GM21423 (cell line): ENCODE data around the gene TUBB4B.

ENCODE experiments used
- ATAC-seq: cut with Tn5 transposase; IDR thresholded peaks from one replicate; pipeline ENCODE4 v1.9.1; 2021; ENCODE audit warnings: mild to moderate bottlenecking, moderate library complexity; ENCODE audit not compliant: unreplicated experiment

TUBB4B gene

DNA sequence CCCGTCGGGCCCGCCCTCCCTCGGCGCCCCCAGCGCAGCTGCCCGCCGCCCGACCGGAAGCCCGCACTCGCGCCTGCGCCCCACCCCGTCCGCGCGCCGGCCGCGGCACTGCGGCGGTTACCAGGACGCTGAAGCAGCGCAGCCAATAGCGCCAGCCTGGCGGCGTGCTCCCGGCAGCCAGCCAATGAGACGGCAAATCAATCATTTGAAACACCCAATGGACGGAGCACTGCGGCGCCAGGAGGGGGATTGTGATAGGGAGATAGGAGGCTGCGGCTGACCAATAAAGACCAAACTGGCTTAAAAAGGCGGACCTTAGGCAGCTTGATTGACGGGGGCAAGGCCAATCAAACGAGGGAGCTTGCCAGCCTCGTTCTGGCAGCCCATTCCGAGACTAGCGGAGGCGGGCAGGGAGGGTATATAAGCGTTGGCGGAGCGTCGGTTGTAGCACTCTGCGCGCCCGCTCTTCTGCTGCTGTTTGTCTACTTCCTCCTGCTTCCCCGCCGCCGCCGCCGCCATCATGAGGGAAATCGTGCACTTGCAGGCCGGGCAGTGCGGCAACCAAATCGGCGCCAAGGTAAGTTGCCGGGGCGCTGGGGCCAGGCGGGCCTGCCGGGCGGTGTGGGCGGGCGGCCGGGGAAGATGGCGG is at the start of gene TUBB4B:
TUBB4B (plus strand) TSS at position 447 of the 649 bp plus-strand sequence; CDS start at position 521, 74 bp downstream.
- peak; percentile 73 for ATAC-seq

DNA sequence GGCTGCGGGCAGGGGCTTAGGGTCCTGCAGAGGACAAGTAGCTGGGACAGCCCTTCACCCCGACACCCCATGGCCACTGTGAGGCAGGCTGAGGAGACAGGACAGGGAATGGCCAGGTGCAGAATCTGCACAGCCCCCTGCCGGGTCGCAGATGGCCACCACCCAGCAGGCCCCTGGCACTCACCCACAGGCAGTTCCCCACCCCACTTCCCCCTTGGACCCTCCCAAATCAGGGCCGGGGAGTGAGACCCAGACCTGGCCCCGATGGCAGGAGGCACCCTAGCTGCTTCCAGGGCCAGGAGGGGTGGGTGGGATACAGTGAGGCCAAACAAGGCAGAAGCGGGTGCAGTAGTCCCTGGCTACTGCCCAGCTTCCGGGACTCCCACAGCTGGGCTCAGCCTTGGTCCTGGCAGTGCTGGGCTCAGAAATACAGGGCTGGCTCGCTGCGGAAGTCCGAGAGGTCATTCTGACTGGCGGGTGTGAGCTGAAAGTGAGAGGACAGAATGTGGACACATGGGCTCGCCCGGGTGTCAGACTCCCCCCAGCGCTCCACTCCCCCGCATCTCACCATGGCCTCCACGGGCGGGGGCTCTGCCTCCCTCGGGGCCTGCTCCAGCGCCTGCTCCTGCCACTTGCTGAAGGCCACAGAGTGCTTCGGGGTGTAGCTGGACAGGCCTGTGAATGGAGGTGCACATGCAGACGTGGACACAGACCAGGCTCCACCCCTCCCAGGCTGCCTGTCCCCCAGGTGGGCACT is 49.2 kb upstream of the TUBB4B start:
- ATAC-seq, result no peak

DNA sequence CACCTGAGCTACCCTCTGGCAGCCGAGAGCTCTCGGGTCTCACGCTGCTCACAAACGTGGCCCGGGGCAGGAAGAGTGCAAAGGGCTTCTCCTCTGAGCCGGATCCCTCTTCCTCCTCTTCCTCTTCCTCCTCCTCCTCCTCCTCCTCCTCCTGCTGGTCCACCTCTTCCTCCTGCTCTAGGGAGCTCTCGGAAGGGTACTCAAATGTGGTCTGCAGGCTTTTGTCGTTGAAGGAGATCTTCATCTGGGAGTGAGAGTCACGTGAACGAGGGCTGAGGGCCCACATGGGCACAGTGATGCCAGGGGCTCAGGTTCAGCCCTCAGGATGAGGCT is 48.7 kb upstream of the TUBB4B start:
- ATAC-seq, result no peak

DNA sequence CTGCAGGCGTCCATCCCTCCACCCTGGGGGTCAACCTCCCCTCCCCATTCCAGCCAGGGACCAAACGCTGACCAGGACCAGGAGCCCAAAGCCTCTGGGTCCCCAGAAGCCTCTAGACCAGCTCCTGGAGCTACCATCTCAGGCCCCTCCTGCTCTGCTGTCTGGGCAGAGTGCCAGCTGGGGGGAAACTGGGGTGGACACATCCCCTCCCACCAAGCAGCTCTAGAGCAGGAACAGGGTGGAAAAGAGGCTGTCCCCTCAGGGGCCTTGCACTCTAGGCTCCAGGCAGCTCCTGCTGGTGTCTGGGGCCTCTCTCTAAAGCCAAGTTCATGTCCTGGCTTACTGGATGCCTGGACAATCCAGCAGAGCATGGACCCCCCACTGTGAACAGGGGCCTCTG is 48.2 kb upstream of the TUBB4B start:
- no peak for ATAC-seq

DNA sequence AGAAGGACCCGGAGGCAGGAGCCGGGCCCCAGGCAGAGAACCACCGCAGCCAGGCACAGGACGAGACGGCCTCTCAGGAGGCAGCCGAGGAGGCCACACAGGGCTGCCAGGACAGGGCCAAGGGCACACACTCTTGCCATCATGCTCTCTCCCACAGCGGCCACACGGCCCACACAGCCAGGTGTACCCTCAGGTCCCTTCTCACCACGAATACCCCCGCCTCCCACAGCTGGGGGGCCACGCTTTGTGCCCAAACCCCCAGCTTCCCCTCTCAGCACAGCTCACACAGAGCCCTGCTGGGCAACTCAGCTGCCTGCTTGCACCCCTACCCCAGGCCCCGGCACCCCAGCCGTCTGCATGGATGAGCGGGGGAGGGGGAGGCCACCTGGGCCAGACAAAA is 47.3 kb upstream of the TUBB4B start:
- no peak for ATAC-seq

DNA sequence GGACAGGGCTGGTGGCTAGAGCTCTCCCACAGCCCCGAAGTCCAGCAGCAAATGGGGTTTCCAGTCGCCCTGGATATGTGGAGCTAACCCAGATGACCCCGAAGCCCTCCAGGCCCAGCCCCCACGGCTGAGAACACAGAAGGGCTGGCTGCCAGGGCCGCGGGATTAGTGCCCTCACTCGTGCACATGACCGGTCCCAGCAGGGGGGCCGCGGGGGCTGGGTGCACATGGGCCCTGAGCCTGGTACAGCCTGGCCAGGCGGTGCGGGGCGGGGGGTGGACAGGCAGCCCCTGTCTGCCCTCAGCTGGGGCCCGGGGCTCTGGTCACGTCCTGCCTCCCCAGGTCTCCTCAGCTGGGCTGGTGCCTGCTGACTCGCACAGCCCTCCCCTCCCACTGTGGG is 46.7 kb upstream of the TUBB4B start:
- ATAC-seq, result no peak

DNA sequence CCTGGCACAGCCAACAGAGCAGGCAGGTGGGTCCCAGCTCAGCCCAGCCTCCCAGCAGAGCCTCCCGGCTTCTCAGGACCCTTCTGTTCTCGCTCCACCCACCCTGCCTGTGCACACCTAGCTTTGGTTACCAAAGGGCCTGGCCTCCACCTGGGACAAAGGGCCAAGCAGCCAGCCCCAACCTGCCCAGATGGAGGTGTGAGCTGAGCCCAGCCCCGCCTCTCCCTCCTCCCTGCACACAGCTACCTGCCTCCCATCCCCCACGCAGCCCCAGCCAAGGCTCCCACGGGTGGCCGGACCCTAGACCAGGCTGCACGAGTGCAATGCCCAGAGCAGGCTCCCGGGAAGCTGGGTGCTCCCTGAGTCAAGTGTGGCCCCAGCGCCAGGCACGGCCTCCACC is 46.2 kb upstream of the TUBB4B start:
- no peak for ATAC-seq

DNA sequence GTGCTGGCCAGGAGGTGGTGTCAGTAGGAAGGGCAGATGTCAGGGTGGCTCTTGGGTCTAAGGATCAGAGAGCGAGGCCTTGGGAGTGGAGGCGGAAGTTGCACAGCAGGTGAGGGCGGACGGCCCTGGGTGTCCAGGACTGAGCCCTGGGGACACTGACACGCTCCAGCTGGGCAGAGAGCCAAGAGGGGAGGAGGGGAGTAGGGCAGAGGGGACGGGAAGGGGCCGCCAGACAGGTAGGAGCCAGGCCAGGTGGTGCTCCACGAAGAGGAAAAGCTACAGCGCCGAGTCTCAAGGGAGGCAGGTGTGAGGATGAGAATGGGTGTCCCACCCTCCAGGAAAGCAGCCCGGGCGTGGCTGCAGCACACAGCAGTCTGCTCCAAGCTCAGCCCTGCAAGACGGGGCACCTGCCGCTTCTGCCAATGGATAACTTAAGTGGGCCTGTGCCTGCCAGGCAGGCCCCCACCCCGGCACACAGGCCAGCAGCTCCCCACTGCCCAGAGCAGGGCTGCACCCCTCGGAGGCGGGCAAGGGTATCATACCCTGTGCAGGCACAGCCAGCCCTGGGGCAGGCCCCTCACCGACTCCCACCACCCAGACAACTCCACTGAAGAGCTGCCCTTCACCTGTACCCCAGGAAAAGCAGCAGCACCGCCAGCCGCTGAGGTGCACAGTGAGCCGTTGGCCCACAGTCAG is 45.4 kb upstream of the TUBB4B start:
- no peak for ATAC-seq

DNA sequence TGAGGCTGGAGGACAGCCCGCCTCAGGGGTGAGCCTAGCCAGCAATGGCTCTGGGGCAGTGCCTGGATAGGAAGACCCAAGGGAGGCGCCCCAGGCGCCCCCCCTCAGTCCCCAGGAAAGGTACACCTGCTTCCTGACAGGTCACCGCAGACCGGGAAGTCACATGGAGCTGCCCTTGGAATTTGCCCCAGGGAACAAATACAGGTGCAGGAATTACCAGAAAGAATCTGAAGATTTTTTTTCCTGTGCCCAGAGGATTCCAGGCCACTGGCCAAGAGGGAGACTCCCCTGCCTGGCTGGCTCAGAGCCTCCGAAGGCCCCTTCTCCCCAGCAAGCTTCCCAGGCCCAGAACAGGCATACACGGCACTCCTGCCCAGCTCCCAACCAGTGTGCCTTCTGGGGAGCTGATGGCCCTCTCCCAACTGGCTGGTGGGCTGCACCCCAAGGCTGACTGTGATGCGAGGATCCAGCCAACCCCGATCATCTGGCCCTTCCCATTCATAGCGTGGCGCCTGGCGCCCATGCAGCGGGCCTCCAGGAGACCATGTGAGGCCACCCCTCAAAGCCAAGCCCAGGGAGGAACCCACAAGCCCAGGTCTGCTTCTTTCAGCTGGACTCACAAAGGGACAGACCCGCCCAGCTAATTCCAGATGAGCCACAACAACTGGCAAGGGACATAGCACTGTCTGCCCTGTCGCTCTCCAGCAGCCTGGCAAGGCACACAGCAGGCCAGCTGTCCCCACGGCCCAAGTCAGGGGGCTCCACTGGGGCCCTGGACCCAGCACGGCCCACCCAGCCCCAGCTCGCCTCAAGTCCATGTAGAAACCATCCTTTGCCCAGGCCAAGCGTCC is 42.8 kb upstream of the TUBB4B start:
- no peak for ATAC-seq

DNA sequence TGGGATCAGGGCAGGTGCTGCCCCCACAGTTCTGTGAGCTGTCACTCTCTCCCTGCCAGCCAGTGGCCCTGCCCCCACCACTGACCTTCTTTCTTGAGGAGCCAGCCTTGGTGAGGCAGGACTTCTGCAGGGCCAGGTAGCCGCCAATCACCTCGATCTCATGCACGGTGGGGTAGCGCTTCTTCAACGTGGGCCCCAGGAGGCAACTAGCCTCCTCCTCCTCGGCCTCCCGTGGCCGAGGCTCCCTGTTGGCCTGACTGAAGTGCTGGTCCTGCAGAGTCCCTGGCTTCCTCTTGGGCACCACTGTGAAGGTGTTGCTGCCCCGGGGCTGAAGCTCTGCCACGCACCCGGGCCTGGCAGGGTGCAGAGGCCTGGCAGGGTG is 42.2 kb upstream of the TUBB4B start:
- ATAC-seq, result no peak

DNA sequence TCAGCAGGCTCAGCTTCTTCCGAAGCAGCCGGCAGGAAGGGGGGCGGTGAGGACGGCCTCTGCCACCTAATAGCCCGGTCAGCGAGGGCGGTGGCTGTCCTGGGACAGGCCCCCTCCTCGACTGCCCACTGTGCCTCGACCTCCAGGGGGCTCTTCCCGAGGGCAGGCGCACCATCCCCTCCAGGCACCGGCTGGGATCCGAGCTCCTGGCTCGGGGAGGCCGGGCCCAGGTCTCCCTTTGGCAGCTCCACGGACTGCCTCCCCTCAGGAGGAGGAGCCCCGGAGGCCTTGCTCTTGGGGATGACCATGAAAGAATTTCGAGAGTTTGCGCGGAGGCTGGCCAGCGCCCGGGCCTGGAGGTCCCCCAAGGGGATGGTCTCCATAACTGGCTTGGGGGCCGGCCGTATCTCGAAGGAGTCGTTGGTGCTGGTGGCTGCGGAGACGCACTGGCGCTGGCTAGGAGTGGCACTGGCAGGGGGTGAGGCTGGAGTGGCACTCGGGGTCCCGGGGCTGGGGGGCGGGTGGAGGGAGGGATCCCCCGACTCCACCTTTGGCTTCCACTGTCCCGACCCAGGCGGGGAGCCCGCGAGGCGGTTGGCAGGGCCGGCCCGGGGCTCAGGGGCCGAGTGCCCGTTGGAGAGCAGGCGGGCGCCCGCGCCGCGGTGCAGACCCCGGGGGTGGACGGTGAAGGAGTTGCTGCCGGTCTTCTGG is 41.5 kb upstream of the TUBB4B start:
- ATAC-seq, result no peak

DNA sequence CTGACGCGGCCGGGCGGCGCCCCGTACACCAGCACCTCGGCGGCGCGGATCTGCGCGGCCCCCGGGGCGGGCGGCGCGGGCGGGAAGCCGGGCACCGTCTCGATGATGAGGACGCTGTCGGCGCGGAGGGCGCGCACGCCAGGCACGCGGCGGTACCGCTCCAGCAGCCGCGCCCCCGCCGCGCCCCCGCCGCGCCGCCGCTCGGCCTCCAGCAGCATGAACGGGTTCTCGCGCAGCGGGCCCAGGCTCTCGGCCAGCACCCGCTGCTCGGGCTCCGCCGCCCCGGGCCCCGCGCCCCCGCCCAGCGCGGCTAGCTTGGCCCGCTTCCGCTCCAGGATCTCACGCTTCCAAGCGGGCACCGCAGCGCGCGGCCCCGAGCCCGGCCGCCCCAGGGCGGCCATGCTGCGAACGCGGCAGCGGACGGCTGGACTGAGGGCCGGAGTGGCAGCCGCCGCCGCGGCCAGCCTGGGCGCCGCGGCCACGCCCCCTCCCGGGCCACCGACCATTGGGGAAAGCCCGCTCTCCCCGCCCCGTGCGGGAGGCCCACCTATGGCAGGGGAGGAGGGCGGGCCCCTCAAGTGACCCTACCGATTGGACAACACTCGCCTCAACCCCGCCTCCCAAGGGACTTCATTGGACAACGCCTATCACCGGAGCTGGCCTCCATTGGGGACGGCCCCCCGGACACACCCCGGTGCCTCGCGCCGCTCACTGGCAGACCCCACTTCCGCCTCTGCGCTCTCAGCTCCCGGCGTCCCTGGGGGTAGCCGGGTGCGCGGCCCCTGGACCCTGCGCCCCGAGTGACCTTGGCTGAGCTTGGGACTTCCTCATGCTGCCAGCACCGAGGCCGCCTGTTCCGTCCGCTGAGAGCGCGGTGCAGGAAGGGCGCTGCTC is 40.5 kb upstream of the TUBB4B start, which contains the start of gene TPRN:
TPRN (minus strand) TSS at position 431 of the 894 bp plus-strand sequence; CDS start at position 401, 30 bp downstream.
- ATAC-seq, result peak; percentile 82

DNA sequence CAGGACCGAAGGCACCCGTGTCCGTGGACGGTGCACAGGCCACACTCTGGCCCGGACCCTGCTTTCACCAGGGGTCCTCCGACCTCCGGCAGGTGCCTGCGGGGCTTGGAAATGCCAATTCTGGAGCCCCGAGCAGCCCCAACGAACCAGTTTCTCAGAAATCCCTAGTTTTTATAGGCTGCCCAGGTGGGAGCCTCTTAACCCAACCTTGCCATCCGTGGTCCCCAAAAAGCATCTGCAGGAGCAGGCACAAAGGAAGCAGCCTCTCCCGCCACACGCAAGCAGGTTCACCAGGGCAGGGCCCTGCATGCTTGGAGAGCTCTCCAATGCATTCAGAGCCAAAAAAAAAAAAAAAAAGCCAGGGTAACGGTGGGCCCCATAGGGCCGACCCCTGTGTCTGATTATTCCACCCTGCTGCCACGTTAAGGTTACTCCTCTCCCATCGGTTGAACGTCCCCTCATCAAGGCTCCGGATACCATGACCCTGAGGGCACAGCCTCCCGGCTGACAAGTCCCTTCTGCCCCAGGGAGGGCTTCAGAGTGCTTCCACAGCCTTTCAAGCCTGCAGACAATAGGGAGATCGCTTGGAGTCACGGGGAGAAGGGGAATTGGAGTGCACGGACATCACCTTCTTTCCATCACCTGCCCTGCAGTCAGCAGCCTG is 39.8 kb upstream of the TUBB4B start:
- no peak for ATAC-seq

DNA sequence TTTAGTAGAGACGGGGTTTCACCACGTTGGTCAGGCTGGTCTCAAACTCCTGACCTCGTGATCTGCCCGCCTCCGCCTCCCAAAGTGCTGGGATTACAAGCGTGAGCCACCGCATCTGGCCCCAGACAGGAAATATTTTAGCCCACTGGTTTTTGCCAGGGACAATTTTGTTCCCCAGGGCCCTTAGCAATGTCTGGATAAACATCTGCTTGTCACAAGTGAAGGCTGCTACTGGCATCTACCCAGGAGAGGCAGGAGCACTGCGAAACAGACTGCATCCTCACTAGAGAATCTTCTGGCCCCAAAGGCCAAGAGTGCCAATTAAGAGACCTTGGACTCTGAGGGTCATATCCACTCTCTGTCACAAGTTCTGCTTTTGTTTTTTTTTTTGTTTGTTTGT is 38.1 kb upstream of the TUBB4B start:
- ATAC-seq, result no peak

DNA sequence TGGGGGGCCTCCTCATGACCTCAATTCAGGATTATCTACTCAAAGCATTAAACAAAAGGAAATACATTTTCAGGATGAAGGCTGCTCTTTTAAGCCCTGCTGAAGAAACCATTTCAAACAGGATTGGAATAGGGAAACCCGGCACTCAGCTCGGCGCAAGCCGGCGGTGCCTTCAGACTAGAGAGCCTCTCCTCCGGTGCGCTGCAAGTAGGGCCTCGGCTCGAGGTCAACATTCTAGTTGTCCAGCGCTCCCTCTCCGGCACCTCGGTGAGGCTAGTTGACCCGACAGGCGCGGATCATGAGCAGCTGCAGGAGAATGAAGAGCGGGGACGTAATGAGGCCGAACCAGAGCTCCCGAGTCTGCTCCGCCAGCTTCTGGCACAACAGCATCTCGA is 36.4 kb upstream of the TUBB4B start:
- ATAC-seq, result no peak

DNA sequence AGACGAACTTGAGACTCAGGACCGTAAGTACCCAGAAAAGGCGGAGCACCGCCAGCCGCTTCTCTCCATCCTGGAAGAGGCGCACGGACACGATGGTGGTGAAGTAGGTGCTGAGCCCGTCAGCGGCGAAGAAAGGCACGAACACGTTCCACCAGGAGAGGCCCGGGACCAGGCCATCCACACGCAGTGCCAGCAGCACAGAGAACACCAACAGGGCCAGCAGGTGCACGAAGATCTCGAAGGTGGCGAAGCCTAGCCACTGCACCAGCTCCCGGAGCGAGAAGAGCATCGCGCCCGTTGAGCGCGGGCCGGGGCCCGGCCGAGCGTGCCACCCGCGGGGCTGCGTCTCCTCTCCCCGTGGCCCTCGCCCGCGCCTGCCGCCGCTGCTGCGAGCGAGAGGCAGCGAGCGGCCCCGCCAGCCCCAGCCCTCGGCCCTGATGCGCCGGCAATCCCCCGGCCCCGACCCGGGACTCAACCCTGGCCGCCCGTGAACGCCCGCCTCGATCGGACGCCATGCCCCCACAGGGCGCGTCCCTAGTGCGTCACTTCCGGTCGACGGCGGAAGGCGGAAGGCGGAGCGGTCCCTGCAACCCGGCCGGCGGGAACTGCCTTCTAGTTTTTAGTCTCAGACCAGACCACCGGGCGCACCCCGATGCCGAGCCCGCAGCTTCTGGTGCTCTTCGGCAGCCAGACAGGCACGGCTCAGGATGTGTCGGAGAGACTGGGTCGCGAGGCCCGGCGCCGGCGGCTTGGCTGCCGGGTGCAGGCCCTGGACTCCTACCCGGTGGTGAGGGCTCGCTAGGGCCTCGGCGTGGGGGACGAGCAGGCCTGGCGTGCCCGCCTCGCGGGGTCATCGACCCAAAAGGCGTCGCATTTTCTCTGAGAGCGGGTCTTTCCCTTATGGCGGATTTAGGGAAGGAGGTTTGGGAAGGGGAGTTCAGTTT is 35.7 kb upstream of the TUBB4B start, which contains the start of the genes NDOR1 and TMEM203:
NDOR1 (plus strand) TSS at position 575 of the 944 bp plus-strand sequence; CDS start at position 653, 78 bp downstream.
TMEM203 (minus strand) TSS at position 523 of the 944 bp plus-strand sequence; CDS start at position 289, 234 bp downstream.
- peak; percentile 39 for ATAC-seq

DNA sequence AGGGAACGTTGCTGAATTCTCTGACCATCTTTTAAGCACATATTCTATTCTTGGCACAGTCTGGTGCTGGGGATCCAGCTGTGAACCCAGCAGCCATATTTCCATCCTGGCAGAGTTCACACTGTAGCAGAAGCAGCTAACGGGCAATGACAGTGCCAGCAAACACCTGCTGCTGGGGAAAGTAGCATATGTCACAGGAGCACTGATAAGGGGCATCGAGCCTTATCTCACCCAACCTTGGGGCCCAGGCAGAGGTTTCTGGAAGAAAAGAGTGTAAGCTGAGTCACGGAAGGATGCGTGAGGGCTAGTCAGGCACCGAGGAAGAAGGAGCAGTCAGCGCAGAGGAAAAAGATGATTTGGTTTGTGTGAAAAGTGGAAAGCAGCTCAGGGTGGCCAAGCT is 34.5 kb upstream of the TUBB4B start:
- no peak for ATAC-seq

DNA sequence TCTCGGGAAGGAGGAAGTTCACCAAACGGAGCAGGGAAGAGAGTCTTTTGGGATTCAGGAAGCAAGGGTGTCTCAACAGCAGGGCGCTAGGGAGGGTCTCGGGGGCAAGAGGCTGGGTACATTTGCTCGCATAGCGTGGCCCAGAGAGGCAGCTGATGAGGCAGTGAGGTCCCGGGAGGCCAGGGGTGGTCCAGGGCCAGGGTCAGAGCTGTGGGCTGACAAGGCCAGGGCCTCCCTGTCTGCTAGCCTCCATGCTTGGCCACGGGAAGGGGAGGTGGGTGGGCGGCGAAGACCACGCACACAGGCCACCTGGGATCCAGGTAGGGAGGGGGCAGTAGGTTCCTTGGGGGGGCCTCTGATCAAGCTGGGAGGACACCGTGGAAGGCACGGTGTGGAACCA is 29.6 kb upstream of the TUBB4B start:
- no peak for ATAC-seq
